HG02943 (cell line): ENCODE results near the gene ATP2A1.
"Not testable (repeated sequence)": the region's sequence is repeated elsewhere in the genome, so short reads cannot be mapped to it uniquely, and the experiment has no call there.

Source experiments
- ATAC-seq: cut with Tn5 transposase; IDR thresholded peaks from one replicate; pipeline ENCODE4 v1.9.1; 2021; ENCODE audit warnings: mild to moderate bottlenecking, low read depth, moderate library complexity; ENCODE audit not compliant: unreplicated experiment

Gene ATP2A1

DNA sequence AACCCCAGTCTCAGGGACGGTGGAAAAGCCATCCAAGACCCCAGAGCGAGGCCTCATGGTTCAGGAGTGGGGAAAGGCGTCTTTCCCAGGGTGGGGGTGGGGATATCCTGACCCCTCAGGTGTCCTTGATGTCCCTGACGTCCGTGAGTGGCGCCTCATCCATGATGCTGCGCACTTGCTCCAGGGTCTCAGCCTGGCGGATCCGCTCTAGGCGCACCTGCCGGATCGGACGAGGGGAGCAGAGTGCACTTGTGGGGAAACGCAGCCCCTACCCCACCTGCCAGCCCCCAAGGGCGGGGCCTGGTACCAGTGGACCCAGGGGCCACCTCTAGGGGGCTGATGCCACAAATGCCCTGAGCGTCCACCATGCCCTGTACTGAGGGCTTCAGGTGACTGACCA, 26.5 kb downstream of the ATP2A1 start:
- ATAC-seq = no peak

DNA sequence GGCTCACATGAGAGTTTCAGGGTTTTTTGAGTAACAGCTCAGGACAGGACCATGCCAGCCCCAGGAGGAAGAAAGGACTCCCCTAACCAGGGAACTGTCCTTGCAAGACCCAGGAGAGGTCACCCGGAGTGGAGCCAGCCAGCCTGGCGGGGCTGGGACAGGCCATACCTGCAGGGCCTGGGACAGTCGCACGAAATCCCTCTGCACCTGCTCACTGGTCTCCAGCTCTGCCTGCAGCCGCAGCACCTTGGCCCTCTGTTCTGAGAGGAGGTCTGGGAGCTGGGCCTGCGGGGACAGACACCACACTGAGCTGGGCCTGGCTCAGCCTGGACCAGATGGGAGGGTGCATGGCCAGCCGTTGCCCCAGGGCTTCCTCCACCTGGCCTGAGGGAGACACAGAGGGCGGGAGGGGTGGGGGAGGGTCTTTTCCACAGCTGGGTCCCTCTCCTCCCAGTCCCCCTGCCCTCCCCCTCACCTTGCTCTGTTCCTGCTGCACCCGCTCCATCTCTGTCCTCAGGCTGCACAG, 27.0 kb downstream of the ATP2A1 start:
- no peak for ATAC-seq

DNA sequence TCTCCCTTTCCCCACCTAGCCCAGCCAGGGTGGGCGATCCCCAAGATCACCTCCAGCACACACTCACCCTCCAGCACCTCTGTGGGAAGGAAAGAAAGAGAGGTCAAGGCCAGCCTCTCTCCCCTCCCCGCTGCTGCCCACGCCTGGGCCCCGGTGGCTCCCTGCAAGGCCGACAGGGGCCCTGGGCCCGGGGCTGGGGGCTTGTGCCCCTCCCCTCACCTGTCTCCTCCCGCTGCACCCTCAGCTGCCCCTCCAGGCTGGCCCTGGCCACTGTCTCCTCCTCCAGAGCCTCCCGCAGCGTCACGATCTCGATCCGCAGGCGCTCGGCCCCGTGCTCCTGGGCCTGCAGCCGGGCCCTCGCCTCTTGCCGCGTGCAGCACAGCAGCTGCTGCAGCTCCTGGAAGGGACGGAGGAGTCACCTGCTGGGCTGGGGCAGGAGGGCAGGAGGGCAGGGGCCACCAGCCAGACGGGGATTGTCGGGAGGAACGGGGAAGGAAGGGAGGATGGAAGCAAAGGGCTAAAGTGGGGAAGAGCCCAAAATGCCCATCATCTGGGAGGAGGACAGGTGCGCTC, 27.6 kb downstream of the ATP2A1 start:
- no peak for ATAC-seq

DNA sequence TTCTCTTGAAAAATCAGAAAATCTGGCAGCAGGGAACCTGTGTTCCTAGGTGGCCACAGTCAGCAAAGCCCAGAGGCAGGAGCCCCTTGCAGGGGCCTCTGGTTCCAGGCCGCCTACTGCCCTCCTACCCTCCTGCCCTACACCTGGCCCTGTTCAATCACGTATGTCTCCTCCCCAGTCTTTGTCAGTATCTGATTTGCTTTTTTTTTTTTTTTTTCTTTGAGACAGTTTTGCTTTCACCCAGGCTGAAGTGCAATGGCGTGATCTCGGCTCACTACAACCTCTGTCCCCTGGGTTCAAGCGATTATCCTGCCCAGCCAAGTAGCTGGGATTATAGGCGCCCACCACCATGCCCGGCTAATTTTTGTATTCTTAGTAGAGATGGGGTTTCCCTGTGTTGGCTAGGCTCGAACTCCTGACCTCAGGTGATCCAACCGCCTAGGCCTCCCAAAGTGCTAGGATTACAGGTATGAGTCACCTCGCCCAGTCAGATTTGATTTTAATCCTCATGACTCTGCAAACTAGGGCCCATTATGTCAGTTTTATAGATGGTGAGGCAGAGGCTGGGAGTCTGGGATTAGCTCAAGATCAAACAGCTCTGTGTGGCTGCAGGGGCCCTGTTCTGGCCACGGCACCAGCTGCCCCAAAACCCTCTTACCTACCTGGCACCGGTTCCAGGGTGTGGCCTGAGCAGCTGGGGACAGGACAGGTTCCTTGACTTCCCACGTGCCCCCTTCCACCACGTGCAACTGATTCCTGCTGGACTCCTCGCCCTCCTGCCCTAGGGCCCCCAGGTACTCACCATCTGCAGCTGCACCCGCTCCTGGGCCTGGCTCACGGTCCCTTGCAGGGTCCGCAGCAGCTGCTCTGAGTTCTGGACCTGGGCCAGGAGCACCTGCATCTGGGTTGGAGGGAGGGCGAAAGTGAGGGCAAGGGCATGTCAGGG, 32.1 kb downstream of the ATP2A1 start:
- ATAC-seq = no peak

DNA sequence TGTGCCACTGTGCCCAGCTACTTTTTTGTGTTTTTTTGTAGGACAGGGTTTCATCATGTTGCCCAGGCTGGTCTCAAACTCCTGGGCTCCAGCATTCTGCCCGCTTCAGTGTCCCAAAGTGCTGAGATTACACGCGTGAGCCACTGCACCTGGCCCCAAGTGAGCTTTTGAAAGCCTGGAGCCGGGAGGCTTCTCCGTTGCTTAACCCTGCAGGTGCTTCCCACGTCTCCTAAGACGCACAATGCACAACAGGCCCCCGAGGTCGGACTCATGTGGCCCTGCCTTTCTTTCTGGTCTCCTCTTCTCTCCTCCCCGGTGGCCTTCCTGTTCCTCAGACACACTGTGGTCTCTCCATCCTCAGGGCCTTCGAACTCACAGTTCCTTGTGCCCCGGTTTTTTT, 34.3 kb downstream of the ATP2A1 start:
- ATAC-seq = no peak

DNA sequence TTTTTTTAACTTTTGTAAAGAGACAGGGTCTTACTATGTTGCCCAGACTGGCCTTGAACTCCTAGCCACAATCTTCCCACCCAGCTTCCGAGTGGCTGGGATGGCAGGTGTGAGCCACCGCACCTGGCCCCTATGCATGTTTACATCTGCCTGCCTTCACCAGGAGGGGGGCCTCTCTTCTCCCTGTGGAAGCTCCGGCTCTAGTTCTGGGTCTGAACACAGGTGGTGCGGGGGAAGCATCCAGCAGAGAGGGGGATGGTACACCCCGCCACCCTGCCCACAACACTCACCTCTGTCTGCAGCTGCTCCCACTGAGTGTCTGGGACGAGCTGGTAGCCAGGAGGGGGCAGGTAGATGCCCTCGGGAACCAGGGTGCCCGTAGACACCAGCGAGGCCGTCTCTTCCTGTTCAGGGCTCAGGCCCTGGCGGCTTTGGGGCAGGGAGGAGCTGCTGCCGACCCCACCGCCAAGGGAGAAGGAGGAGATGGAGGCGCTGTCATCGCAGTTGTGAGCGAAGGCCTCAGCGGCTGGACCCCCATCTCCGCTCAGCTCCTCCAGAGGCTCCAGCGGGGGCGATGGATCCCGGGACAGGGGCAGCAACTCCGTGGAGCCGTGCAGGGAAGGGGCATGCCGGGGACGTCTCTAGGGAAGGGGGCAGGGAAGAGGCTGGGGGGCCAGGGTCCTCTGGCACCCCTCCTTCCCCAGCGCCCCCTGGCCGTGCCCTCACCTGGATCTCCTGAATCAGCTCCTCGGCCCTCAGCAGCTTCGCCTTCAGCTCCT, 35.8 kb downstream of the ATP2A1 start:
- no peak for ATAC-seq

DNA sequence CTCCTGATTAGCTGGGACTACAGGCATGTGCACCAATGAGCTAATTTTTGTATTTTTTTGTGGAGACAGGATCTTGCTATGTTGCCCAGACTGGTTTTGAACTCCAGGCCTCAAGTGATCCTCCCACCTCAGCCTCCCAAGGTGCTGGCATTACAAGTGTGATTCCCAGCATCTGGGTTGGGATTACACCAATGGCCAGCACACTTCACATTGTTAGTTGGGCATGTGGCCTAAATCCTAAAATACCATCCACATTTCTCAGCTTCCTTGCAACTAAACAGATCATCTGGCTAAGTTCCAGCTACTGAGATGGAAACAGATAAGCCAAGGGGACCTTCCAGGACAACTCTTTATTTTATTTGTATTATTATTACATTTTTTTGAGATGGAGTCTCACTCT, 36.9 kb downstream of the ATP2A1 start:
- ATAC-seq = no peak

DNA sequence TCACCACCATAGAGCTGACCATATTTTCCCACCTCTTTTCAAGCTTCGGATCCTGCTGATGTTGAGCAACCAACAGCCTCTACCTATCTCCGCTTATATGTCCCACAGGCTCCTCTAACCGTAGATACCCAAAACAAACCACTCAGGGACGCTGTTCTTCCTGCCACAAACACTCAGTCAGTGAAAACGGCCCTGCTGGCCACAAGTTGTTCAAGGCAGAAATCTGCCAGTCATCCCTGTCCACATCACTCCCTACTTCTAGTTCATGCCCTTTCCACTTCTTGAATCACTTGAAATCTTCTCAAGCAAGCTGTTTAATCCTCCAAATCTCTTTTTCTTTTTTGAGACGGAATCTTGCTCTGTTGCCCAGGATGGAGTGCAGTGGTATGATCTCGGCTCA, 38.8 kb downstream of the ATP2A1 start:
- no peak for ATAC-seq

DNA sequence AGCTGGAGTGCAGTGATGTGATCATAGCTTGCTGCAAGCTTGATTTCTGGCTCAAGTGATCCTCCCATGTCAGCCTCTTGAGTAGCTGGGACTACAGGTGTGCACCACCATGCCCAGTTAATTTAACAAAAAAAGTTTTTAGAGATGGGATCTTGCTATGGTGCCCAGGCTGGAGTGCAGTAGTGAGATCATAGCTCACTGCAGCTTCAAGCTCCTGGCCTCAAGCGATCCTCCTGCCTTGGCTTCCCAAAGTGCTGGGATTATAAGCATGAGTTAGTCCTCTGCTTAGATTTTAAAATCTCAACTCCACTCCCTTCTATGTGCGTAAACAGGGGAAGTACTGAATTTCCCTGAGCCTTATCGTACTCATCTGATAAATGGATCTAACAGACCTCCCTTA, 40.4 kb downstream of the ATP2A1 start:
- ATAC-seq = no peak

DNA sequence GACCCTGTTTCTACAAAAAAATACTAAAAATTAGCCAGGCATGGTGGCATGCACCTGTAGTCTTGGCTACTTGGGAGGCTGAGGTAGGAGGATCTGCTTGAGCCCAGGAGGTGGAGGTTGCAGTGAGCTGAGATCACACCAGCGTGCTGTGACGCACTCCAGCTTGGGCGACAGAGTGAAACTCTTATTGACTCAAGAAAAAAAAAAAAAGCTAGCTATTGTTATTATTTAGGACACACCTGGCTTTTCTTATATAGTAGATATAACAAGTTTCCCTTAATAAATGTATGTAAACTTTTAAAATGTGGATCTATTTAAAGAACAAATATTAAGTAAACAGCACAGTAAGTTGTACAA, 44.9 kb downstream of the ATP2A1 start:
- ATAC-seq = no peak

DNA sequence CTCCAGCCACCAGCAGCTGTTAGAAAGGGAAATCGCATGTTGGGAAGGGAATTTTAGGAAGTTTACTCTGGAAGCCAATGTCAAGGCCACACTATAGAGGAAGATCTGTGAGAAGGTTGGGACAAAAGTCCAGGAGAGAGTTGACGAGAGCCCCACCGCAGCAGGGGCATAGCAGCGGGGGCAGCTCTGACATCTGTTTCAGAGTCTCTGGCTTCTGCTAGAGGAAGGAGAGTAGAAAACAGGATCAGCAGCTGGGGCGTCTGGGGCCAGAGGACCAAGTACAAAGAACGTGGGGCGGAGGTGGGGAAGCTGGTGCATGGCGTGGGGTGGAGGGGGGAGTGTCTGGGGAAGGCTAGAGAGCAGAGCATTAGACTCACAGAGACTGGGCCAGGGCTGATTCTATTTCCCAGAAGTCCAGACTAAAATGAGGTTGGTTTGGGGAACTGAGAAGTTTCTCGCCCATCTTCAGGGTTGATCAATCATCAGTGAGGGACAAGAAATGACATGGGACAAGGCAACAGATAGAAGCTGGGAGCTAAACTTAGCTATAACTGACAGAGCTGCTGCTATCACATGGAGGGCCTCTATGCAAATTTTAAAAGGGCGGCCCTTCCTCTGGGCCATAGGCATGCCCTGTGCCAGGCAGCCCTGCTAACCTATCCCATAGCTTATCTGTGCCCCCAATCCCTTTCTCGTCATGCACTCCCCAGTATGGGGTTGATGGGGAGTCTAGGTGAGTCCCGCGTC, 45.5 kb downstream of the ATP2A1 start:
- peak; percentile 53 for ATAC-seq

DNA sequence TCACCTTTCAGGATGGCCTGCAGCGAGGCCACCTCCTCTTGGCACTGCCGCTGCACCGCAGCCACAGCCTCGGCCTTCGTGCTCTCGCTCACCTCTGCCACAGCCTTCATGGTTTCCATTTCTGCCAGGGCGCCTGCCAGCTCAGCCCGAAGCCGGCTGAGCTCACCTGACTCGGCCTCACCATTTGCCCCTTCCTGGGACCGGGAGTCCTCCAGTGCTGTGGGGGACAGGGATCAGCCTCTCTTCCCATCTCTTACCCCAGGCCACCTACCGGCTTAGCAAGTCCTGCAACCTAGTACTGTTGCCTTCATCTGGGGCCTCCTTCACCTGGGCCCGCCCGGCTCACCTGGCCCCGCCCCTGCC, 46.1 kb downstream of the ATP2A1 start:
- ATAC-seq = no peak

DNA sequence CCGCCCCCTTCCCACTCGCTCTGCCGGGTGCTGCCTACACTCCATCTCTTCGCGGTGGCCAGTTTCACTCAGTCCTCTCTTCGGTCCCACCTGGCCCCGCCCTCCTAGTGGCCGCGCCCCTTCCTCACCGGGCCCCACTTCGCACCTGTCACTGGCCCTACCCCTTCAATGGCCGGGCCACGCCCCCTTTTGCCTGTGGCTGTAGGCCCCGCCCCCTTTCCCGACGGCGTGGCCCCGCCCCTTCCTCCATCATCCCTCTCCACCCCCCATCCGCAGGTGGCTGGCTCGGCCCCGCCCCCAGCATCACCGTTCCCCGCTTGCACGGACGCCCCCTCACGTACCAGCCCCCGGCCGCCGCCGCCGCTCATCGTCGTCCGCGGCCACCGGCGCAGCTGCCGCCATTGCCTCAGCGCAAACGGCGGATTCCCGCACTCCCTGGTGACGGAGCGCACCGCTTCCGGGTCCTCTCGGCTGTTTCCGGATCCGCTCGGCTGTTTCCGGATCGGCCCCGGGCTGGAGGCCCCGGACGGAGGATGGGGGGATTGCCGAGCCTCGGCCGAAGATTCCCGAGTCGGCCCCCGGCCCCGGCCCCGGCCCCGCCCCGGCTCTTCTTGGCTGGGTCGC, 46.6 kb downstream of the ATP2A1 start, which contains the start of gene RABEP2:
TSS of gene RABEP2 (minus strand) at position 477 of the 624 bp plus-strand sequence. CDS start at position 402, 75 bp downstream.
- ATAC-seq = peak; percentile 60

DNA sequence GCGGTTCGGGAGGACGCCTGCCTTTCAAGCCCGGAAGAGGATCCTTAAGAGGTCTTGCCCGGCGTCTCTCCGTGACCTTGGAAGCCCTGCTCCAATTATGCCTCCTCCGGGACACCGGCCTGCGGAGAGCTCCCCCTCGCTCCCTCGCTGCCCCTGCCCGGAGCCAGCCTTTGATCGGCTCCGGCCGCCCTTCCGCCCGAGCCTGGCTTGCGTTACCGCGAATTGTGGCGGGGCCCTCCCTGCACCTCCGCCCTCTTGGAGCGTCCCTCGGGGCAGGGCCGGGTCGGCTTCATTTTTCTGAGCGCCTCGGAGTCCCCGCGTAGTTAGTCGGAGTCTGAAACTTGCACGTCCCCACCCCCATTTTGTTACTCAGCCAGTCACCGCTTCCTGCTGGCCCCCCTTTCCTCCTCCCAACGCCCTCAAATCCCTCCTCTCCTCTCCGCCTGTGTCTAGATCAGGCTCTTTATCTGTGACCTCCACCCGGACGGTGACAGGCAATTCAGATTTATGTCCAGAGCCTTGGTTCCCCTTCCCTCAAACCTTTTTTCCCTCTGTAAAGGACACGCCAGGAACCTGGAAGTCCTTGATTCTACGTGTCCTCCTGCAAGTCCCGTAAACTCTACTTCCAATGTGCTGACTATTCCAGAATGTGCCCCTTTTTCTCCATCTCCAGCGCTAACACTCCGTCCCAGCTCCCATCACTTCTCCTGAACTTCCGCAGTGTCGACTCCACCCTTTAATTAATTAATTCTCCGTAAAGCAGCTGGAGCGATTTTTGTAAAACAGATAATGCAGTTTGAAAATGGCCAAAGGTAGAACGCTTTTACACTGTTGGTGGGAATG, 47.3 kb downstream of the ATP2A1 start:
- ATAC-seq = peak; percentile 25

DNA sequence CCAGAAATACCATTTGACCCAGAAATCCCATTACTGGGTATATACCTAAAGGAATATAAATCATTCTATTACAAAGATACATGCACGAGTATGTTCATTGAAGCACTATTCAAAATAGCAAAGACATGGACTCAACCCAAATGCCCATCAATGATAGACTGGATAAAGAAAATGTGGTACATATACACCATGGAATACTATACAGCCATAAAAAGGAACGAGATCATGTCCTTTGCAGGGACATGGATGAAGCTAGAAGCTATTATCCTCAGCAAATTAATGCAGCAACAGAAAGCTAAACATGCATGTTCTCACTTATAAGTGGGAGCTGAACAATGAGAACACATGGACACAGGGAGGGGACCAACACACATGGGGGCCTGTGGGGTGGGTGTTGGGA, 48.0 kb downstream of the ATP2A1 start:
- not testable (repeated sequence) for ATAC-seq

DNA sequence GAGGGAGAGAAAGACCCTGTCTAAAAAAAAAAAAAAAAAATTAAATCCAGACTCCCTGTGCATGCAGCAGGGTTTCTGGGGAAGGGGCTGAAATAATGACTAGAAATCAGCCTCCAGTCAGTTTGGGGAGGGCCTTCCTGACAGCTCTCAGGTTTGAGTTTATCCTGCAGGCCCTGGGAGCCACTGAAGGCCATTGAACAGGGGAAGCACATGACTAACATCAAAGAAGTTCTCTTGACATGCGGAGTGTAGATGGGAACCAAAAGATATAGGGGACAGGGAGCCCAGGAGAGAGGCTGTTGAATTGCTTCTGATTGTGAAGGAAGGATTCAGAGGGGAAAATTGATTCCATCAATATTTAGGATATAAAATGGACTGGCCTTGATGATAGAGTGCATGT, 49.5 kb downstream of the ATP2A1 start:
- ATAC-seq = no peak

DNA sequence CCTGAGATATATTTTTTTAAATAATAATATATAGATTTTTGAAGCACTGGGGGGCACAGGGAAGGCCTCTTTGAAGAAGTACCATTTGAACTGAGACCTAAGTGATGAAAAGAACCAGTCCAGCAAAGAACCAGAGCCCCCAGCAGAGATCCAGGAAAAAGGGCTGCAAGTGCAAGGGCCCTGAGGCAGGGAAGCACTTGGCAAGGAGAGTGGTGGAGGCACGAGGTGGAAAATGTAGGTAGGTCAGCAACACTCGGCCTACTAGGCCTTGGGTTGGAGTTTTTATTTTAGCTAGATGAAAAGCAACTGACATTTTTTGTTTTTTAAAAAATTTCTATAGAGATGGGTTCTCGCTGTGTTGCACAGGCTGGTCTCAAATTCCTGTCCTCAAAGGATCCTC, 51.9 kb downstream of the ATP2A1 start:
- no peak for ATAC-seq

DNA sequence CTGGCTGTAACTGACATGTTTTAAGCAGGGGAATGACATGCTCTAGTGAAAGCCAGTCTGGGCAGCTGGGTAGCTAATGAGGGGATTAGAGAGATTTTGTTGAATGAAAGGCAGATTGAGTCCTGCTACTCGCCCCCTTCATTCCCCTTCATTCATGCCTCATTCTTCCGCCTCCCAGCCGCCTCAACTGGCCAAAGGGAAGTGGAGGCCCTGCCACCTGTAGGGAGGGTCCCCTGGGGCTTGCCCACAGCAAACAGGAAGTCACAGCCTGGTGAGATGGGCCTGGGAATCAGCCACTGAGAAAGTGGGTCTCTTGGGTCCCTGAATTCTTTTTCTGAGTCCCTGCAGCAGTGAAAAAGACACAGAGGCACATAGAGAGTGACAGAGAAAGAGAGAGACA, 52.4 kb downstream of the ATP2A1 start:
- peak; percentile 56 for ATAC-seq

DNA sequence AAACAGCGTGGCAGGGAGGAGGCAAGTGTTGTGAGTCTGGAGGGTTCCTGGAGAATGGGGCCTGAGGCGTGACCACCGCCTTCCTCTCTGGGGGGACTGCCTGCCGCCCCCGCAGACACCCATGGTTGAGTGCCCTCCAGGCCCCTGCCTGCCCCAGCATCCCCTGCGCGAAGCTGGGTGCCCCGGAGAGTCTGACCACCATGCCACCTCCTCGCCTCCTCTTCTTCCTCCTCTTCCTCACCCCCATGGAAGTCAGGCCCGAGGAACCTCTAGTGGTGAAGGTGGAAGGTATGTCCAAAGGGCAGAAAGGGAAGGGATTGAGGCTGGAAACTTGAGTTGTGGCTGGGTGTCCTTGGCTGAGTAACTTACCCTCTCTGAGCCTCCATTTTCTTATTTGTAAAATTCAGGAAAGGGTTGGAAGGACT, 53.5 kb downstream of the ATP2A1 start, which contains the start of gene CD19:
TSS of gene CD19 (plus strand) at position 171 of the 425 bp plus-strand sequence. CDS start at position 201, 30 bp downstream.
- no peak for ATAC-seq
